ENCODE results near the gene ING1.

The ING1 gene

DNA sequence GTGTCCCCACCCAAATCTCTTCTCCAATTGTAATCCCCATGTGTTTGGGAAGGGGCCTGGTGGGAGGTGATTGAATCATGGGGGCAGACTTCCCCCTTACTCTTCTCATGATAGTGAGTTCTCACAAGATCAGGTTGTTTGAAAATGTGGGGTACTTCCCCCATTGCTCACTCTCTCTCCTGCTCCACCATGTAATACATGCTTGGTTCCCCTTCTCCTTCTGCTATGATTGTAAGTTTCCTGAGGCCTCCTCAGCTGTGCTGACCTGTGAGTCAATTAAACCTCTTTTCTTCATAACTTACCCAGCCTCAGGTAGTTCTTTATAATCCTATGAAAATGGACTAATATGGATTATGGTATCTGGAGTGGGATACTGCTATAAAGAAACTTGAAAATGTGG, 24.1 kb downstream of the ING1 start:
- no peaks in the 10 kb centered on the region for H3K4me1 ChIP-seq (ENCODE audit: insufficient read depth, low read length)
- no peaks in the 10 kb centered on the region for H3K36me3 ChIP-seq (ENCODE audit: insufficient read depth, low read length)

DNA sequence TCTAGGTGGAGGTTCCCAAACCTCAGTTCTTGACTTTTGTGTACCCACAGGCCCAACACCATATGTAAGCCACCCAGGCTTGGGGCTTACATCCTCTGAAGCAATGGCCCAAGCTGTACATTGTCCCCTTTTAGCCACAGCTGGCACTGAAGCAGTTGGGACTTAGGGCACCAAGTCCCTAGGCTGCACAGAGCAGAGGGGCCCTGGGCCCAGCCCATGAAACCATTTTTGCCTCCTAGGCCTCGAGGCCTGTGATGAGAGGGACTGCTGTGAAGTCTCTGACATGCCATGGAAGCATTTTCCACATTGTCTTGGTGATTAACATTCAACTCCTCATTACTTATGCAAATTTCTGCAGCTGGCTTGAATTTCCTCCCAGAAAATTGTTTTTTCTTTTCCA, 30.2 kb downstream of the ING1 start:
- no peak overlapping the region for H3K4me3 ChIP-seq (ENCODE audit: low read length)
- H3K4me1 ChIP-seq (ENCODE audit: insufficient read depth, low read length), result no peaks in the 10 kb centered on the region
- H3K36me3 ChIP-seq (ENCODE audit: insufficient read depth, low read length), result no peaks in the 10 kb centered on the region
- H3K27me3 ChIP-seq (ENCODE audit: insufficient read depth, low read length), result no peaks in the 10 kb centered on the region
- peaks cover 7% of the 10 kb centered on the region for H3K9me3 ChIP-seq (ENCODE audit: low read length)
- no peak overlapping the region for H2AFZ ChIP-seq (ENCODE audit: low read depth, low read length)

More for the DNA sequence above, 24.1 kb downstream of the ING1 start:
- H3K4me3 ChIP-seq (ENCODE audit: low read length), result no peak overlapping the region
- H3K9me3 ChIP-seq (ENCODE audit: low read length), result peaks cover 3% of the 10 kb centered on the region
- no peaks in the 10 kb centered on the region for H3K27me3 ChIP-seq (ENCODE audit: insufficient read depth, low read length)
- no peak overlapping the region for H2AFZ ChIP-seq (ENCODE audit: low read depth, low read length)

DNA sequence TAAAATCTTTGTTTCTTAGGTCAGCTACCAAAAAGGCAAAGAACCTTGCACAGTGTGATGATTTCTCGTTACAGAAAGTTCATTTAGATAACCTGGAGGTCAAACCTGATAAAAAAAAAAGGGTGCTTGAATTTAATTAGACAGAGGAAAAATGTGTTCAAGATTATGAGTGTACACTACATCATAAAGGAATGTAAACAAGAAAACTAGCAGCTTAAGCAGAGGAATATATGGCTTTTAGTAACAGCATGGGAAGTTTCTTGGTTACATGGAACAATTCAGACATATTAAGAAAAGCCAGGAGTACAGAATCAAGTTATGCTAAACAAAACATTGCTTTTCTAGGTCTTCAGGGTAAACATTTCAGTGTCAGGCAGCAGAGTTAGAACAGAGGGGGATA, 32.9 kb downstream of the ING1 start:
- Histone ChIP-seq H3K27me3 (ENCODE audit: insufficient read depth, low read length) (no peaks in the 10 kb centered on the region), H3K9me3 (ENCODE audit: low read length) (peaks cover 7% of the 10 kb centered on the region), H3K4me1 (ENCODE audit: insufficient read depth, low read length) (no peaks in the 10 kb centered on the region), H3K4me3 (ENCODE audit: low read length) (no peak overlapping the region), H3K36me3 (ENCODE audit: insufficient read depth, low read length) (no peaks in the 10 kb centered on the region), H2AFZ (ENCODE audit: low read depth, low read length) (no peak overlapping the region)

DNA sequence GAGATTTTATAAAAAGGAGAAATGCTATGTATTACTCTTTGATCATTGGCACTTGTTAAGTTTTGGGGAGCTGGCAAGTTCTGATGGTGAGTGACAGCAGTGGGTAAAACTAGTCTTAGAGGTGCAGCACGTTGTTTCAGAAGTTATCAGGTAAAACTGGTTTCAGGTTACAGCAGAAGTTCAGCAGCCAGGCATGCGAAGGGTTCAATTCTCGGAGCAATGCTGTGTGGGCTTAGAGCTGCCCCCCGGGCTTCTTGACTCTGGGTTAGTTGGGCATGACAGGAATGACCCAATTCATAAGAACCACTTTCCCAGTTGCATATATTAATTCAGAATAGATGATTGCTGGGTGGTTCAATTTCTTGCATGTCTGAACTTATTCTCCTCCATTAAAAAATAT, 34.8 kb downstream of the ING1 start:
- Histone ChIP-seq H3K9me3 (ENCODE audit: low read length) (peaks cover 9% of the 10 kb centered on the region), H3K4me1 (ENCODE audit: insufficient read depth, low read length) (no peaks in the 10 kb centered on the region), H3K27me3 (ENCODE audit: insufficient read depth, low read length) (no peaks in the 10 kb centered on the region), H3K36me3 (ENCODE audit: insufficient read depth, low read length) (no peaks in the 10 kb centered on the region), H2AFZ (ENCODE audit: low read depth, low read length) (no peak overlapping the region), H3K4me3 (ENCODE audit: low read length) (no peak overlapping the region)

DNA sequence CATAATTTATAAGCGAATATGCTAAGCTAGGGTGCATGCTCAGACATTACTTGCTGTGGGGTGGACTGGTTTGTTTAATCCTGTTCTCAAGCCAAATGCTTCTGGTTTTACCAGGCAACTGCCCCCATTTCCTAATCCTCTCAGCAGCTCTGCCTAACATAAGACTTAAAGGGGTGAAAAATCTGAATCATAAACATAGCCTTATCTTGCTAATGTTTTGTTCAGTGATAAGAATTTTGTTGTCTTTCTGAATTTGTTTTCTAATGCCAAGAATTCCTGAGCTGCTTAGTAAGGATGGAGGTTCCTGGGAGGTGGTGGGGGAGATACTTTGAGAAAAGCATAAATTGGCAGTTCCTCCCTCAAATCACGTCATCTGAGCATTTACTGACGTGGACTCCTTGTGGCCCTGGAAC, 42.7 kb downstream of the ING1 start:
- Histone ChIP-seq H2AFZ (ENCODE audit: low read depth, low read length) (no peak overlapping the region), H3K4me1 (ENCODE audit: insufficient read depth, low read length) (no peaks in the 10 kb centered on the region), H3K27me3 (ENCODE audit: insufficient read depth, low read length) (no peaks in the 10 kb centered on the region), H3K36me3 (ENCODE audit: insufficient read depth, low read length) (no peaks in the 10 kb centered on the region), H3K9me3 (ENCODE audit: low read length) (peaks cover 3% of the 10 kb centered on the region), H3K4me3 (ENCODE audit: low read length) (no peak overlapping the region)

DNA sequence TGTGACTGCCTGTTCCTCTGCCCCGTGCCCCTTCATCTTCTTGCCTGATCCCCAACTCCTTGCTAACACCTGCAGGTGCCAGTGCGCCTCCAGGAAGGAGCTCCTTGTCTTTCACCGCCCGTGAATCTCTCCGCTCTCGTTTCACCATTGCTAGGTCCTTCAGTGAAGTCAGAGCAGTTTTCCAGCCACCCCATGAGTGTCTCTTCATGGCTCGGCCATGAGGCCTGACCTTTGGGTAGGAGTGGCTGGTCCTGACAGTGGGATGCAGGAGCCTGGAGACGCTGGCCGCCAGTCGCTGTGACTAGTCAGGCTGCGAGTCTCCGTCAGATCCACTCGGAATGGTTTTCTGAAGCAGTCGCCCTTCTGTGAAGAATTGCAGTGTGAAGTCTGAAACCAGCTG, 43.8 kb downstream of the ING1 start:
- H2AFZ ChIP-seq (ENCODE audit: low read depth, low read length), result no peak overlapping the region
- no peaks in the 10 kb centered on the region for H3K4me1 ChIP-seq (ENCODE audit: insufficient read depth, low read length)
- H3K4me3 ChIP-seq (ENCODE audit: low read length), result no peak overlapping the region
- no peaks in the 10 kb centered on the region for H3K9me3 ChIP-seq (ENCODE audit: low read length)
- H3K36me3 ChIP-seq (ENCODE audit: insufficient read depth, low read length), result no peaks in the 10 kb centered on the region
- H3K27me3 ChIP-seq (ENCODE audit: insufficient read depth, low read length), result no peaks in the 10 kb centered on the region

DNA sequence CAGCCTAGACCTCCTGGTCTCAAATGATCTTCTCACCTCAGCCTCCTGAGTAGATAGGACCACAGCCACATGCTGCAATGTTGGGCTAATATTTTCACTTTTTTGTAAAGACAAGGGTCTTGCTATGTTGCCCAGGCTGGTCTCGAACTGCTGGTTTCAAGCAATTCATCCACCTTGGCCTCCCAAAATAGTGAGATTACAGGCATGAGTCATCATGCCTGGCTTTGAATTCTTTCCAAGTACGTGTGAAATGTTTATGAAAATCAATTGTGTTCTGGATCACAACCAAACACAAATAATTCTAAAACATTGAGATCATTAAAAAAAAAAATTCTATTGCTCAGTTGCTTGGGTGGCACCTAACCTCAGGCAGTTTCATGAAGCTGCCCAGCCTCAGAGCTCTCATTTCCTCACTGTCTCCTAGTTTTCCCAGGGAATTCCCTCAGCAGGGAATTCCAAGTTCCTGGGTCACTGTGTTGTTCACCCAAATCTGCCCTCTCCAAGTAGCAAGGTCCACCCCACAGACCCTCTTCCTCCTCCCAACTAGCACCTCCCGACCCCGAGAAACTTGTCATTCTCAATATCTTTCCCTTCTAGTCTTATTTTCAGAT, 44.8 kb downstream of the ING1 start:
- Histone ChIP-seq H3K9me3 (ENCODE audit: low read length) (no peaks in the 10 kb centered on the region), H3K27me3 (ENCODE audit: insufficient read depth, low read length) (no peaks in the 10 kb centered on the region), H2AFZ (ENCODE audit: low read depth, low read length) (no peak overlapping the region), H3K36me3 (ENCODE audit: insufficient read depth, low read length) (no peaks in the 10 kb centered on the region), H3K4me3 (ENCODE audit: low read length) (no peak overlapping the region), H3K4me1 (ENCODE audit: insufficient read depth, low read length) (no peaks in the 10 kb centered on the region)

DNA sequence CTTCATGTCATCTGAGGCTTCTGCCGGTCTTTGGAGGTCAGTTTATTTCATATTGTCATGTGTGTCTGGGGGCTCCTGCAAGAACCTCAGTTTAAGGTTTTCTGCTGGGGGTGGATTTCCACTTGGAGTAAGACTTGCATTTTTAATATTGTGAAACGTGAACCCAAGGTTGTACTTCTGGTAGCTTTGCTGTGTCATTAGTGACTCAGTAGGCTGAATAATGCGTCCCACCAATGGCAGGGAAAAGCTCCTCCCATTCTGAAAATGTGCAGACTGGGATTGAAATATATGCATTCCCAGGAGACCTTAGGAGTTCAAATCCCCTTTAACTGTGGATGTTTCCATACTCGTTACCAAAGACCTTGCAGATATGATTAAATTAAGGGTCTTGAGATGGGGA, 46.2 kb downstream of the ING1 start:
- no peak overlapping the region for H2AFZ ChIP-seq (ENCODE audit: low read depth, low read length)
- no peak overlapping the region for H3K4me3 ChIP-seq (ENCODE audit: low read length)
- no peaks in the 10 kb centered on the region for H3K4me1 ChIP-seq (ENCODE audit: insufficient read depth, low read length)
- H3K27me3 ChIP-seq (ENCODE audit: insufficient read depth, low read length), result no peaks in the 10 kb centered on the region
- H3K36me3 ChIP-seq (ENCODE audit: insufficient read depth, low read length), result no peaks in the 10 kb centered on the region
- no peaks in the 10 kb centered on the region for H3K9me3 ChIP-seq (ENCODE audit: low read length)

DNA sequence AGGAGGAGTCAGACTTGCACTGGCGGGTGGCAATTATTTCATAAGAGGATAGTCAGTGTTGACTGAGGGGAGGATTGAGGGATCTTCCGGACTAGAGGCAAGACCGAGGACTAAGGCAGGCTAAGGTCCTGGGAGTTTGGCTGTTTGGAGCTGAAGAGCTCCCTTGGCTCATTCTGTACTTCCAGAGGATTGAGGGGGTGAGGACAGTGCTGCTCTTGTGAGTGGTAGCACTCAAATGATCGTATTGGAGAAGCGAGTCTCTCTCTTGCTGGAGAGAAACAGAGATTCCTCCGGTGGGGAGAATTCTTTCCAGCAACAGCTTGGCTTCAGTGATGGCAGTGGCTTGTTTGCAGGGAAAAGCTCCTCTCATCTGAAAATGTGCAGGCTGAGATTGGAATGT, 47.1 kb downstream of the ING1 start:
- H2AFZ ChIP-seq (ENCODE audit: low read depth, low read length), result no peak overlapping the region
- no peaks in the 10 kb centered on the region for H3K9me3 ChIP-seq (ENCODE audit: low read length)
- no peaks in the 10 kb centered on the region for H3K36me3 ChIP-seq (ENCODE audit: insufficient read depth, low read length)
- H3K4me3 ChIP-seq (ENCODE audit: low read length), result no peak overlapping the region
- H3K27me3 ChIP-seq (ENCODE audit: insufficient read depth, low read length), result no peaks in the 10 kb centered on the region
- no peaks in the 10 kb centered on the region for H3K4me1 ChIP-seq (ENCODE audit: insufficient read depth, low read length)

DNA sequence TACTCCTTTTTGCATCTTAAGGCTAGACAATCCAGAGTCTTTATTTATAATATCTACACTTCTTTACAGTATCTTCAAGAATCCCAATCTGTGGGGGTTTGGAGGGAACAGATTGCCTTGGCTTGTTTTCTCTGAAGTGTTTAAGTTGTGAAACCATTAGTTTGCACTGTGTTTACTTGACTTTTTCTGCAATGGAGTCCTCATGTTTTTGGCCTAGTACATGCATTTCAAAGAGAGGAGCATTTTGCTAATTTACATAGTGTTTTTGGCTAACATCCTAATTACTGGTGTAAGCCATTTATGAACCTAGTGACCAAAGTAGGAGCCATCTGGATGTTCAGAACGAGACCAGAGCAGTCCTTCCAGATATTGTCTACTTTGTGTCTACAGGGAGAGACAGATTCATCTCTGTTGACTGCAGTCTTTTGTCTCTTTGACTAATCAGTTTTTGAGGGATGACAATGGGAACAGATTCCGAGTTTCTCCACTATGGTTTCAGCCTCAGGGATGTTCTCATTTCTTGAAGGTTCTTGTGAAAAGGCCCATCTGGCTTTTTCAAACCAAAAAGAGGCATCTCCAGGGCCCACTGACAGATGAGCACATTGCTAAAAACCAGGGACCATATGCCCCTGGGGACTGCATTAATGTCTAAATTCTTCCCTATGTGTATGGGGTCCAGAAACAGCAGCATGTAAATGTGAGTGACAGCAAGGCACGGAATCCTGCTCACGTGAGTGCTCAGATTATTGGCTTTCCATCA, 53.4 kb downstream of the ING1 start:
- Histone ChIP-seq H3K9me3 (ENCODE audit: low read length) (no peaks in the 10 kb centered on the region), H2AFZ (ENCODE audit: low read depth, low read length) (no peak overlapping the region), H3K27me3 (ENCODE audit: insufficient read depth, low read length) (no peaks in the 10 kb centered on the region), H3K4me3 (ENCODE audit: low read length) (no peak overlapping the region), H3K4me1 (ENCODE audit: insufficient read depth, low read length) (peaks cover 8% of the 10 kb centered on the region), H3K36me3 (ENCODE audit: insufficient read depth, low read length) (no peaks in the 10 kb centered on the region)

DNA sequence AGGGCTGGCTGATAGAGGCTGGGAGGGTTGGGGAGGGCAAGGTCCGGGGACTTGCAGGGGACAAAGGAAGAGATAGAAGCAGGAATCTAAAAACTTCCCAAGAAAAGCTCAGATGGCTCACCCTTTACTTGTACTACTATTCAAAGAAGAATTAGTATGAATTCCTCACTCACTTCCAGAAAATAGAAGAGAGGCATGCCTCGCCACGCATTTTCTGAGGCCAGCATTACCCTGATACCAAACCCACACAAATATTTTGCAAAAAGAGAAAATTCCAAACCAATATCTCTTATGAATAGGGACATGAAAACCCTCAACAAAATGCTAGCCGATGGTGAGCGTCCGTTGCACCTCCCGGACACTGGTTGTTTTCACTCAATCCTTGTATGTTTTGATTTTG, 54.0 kb downstream of the ING1 start:
- no peak overlapping the region for H2AFZ ChIP-seq (ENCODE audit: low read depth, low read length)
- peaks cover 2% of the 10 kb centered on the region for H3K9me3 ChIP-seq (ENCODE audit: low read length)
- no peak overlapping the region for H3K4me3 ChIP-seq (ENCODE audit: low read length)

DNA sequence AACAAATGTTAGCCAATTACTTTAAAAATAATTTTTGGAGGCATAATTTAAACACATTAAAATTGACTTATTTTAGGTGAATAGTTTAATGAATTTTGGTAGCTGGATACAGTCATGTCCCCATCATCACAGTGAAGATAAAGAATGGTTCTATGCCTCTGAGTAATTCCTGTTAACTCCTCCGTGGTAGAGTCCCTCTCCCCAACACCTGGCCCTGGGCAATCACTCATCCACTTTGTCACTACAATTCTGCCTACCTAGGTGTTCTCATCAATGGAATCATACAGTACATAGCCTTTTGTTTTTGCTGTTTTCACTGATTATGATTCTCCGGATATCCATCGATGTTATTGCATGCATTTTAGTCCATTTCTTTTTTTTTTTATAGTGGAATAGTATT, 55.6 kb downstream of the ING1 start:
- H3K27me3 ChIP-seq (ENCODE audit: insufficient read depth, low read length), result no peaks in the 10 kb centered on the region
- H3K4me1 ChIP-seq (ENCODE audit: insufficient read depth, low read length), result peaks cover 8% of the 10 kb centered on the region
- H3K4me3 ChIP-seq (ENCODE audit: low read length), result no peak overlapping the region
- no peaks in the 10 kb centered on the region for H3K36me3 ChIP-seq (ENCODE audit: insufficient read depth, low read length)
- H2AFZ ChIP-seq (ENCODE audit: low read depth, low read length), result no peak overlapping the region
- H3K9me3 ChIP-seq (ENCODE audit: low read length), result peaks cover 2% of the 10 kb centered on the region

More for the DNA sequence above, 54.0 kb downstream of the ING1 start:
- no peaks in the 10 kb centered on the region for H3K27me3 ChIP-seq (ENCODE audit: insufficient read depth, low read length)
- peaks cover 8% of the 10 kb centered on the region for H3K4me1 ChIP-seq (ENCODE audit: insufficient read depth, low read length)
- no peaks in the 10 kb centered on the region for H3K36me3 ChIP-seq (ENCODE audit: insufficient read depth, low read length)

DNA sequence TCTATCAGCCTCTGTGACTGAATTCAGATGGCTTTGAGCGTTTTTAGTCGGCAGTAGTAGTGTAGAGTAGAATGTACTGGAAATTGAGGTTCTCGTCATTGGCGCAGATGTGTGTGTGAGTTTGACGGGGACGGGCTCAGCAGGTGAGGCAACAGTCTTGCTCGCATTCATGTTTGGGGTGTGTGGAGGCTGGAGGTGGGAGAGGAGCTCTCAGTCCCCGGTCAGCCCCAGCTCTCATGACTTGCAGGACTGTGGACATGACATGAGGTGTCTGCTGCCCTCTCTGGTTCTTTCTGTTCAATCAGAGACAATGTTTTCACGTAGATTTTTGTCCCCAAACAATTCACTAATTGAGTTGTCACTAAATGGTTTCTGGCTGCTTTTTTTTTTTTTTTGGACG, 57.2 kb downstream of the ING1 start:
- Histone ChIP-seq H3K9me3 (ENCODE audit: low read length) (peaks cover 2% of the 10 kb centered on the region), H3K4me3 (ENCODE audit: low read length) (no peak overlapping the region), H3K4me1 (ENCODE audit: insufficient read depth, low read length) (peaks cover 8% of the 10 kb centered on the region), H3K27me3 (ENCODE audit: insufficient read depth, low read length) (no peaks in the 10 kb centered on the region), H3K36me3 (ENCODE audit: insufficient read depth, low read length) (no peaks in the 10 kb centered on the region), H2AFZ (ENCODE audit: low read depth, low read length) (no peak overlapping the region)

DNA sequence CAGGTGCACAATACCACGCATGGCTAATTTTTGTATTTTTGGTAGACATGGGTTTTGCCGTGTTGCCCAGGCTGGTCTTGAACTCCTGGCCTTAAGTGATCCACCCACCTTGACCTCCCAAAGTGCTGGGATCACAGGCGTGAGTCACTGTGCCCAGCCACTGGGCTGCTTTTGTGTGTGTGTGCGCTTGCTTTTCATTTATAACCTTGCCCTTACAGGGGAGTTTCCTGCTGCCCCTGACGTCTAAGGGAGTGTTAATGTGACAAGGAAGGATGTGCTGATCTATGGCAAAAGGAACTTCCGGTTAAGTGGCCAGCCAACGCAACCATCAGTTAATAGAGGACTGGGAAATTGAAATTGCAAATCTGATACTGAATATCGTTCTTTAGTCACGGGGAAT, 57.7 kb downstream of the ING1 start:
- Histone ChIP-seq H3K9me3 (ENCODE audit: low read length) (peaks cover 2% of the 10 kb centered on the region), H2AFZ (ENCODE audit: low read depth, low read length) (no peak overlapping the region), H3K36me3 (ENCODE audit: insufficient read depth, low read length) (no peaks in the 10 kb centered on the region), H3K4me3 (ENCODE audit: low read length) (no peak overlapping the region), H3K4me1 (ENCODE audit: insufficient read depth, low read length) (peaks cover 8% of the 10 kb centered on the region), H3K27me3 (ENCODE audit: insufficient read depth, low read length) (no peaks in the 10 kb centered on the region)
